ENCODE results near the gene CHCHD3. TPM values are rescaled to one million over a fixed set of nuclear protein-coding genes. Genes with fewer than 3 reads are reported as not detected.
A peak's percentile ranks its signal among the peaks of the same experiment; 100 is the strongest.

CHCHD3 gene
- total and polyA plus RNA-seq, 2 donors (not counting 1 experiment from before 2014, with no cell fraction given), result 80.8 to 94.0 TPM

DNA sequence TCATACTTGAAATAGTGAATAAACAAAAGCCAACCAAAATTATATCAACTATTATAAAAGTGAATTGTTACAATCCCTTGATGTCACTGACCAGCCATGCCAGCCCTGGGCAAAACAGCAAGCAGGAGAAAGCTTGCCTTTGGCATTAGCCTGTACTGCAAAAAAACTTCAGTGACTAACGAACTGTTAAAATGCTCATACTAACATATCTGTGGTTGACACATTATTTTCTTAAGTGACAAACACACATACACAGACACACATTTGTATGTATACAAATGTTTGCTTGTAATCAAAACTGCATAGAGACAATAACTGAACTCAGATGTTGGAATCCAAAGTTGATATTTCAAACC lies 29.5 kb downstream of the CHCHD3 start:
- H2AFZ ChIP-seq (ENCODE audit: low read length), result no peak overlapping the region
- no peaks in the 10 kb centered on the region for H3K36me3 ChIP-seq (ENCODE audit: control insufficient read depth, insufficient read depth, low read length)
- TF ChIP-seq, protein P1, sequence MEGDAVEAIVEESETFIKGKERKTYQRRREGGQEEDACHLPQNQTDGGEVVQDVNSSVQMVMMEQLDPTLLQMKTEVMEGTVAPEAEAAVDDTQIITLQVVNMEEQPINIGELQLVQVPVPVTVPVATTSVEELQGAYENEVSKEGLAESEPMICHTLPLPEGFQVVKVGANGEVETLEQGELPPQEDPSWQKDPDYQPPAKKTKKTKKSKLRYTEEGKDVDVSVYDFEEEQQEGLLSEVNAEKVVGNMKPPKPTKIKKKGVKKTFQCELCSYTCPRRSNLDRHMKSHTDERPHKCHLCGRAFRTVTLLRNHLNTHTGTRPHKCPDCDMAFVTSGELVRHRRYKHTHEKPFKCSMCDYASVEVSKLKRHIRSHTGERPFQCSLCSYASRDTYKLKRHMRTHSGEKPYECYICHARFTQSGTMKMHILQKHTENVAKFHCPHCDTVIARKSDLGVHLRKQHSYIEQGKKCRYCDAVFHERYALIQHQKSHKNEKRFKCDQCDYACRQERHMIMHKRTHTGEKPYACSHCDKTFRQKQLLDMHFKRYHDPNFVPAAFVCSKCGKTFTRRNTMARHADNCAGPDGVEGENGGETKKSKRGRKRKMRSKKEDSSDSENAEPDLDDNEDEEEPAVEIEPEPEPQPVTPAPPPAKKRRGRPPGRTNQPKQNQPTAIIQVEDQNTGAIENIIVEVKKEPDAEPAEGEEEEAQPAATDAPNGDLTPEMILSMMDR (conservative IDR thresholded peaks at IDR 0.05 in 1 of 2, IDR thresholded peaks at IDR 0.05 in 1 of 2; ENCODE audit: low read depth in 1 of 2, low read length in 2 of 2), result no peak
- no peak for TF ChIP-seq EZH2 (IDR thresholded peaks at IDR 0.05; ENCODE audit: low read length, missing control alignments)
- no peak overlapping the region for H3K9ac ChIP-seq (ENCODE audit: insufficient read depth, low read length)
- H3K4me2 ChIP-seq (ENCODE audit: extremely low read depth, insufficient read depth, low read length), result peak overlapping the region; percentile 71
- H3K4me1 ChIP-seq (ENCODE audit: control insufficient read depth, extremely low read depth, insufficient read depth, low read length), result peaks cover 30% of the 10 kb centered on the region
- DNase-seq (ENCODE audit: low read depth in 2 of 2), result peak in 1 of 2 donors; percentile 32
- H3K79me2 ChIP-seq (ENCODE audit: control insufficient read depth, insufficient read depth, low read length), result peaks cover 35% of the 10 kb centered on the region
- H3K9me3 ChIP-seq (ENCODE audit: control insufficient read depth, insufficient read depth, low read depth, low read length), result no peaks in the 10 kb centered on the region
- H3K27ac ChIP-seq (ENCODE audit: insufficient read depth, low read length), result peak overlapping the region; percentile 83
- no peaks in the 10 kb centered on the region for H4K20me1 ChIP-seq (ENCODE audit: control insufficient read depth, extremely low read depth, insufficient read depth, low read length)
- H3K4me3 ChIP-seq (replicated peaks in 1 of 4; ENCODE audit: control extremely low read depth in 1 of 4, insufficient read depth in 1 of 4, low read depth in 3 of 4, low read length in 4 of 4), result no peak overlapping the region
- no peaks in the 10 kb centered on the region for H3K27me3 ChIP-seq (ENCODE audit: control insufficient read depth, insufficient read depth, low read length)

DNA sequence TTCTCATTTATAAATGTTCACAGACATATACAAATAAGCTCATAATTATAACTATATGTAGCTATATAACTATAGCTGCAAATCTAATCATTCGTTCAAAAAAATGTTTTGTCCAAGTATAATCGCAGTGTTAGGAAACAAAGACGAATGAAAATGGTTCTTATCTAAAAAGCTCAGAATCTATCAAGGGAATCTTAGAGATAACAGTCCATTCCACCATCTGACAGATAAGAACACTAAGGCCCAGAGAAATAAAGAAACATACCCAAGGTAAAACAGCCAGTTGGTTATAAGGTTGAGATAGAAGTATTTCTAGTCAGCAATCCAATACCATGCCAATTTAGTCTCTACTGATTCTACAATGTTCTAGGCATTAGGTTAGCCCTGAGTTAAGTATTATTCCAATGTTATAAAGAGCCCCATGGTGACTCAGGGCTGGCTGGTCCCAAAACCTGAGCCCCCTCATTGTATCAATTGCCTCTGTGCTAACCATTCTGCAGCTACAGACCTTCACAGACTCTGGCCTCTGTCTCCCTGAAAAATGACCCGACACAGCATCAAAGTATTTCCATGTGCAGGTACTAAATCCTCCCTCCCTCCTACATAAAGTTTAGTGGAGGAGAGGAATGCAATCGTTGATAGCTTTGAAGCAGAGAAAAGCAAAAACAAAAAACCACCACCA lies 30.0 kb downstream of the CHCHD3 start:
- Histone ChIP-seq H3K9ac (ENCODE audit: insufficient read depth, low read length) (no peak overlapping the region), H2AFZ (ENCODE audit: low read length) (no peak overlapping the region), H3K36me3 (ENCODE audit: control insufficient read depth, insufficient read depth, low read length) (no peaks in the 10 kb centered on the region), H3K4me3 (replicated peaks in 1 of 4; ENCODE audit: control extremely low read depth in 1 of 4, insufficient read depth in 1 of 4, low read depth in 3 of 4, low read length in 4 of 4) (no peak overlapping the region), H4K20me1 (ENCODE audit: control insufficient read depth, extremely low read depth, insufficient read depth, low read length) (no peaks in the 10 kb centered on the region), H3K27me3 (ENCODE audit: control insufficient read depth, insufficient read depth, low read length) (no peaks in the 10 kb centered on the region), H3K27ac (ENCODE audit: insufficient read depth, low read length) (no peak overlapping the region), H3K4me2 (ENCODE audit: extremely low read depth, insufficient read depth, low read length) (no peak overlapping the region), H3K9me3 (ENCODE audit: control insufficient read depth, insufficient read depth, low read depth, low read length) (no peaks in the 10 kb centered on the region), H3K4me1 (ENCODE audit: control insufficient read depth, extremely low read depth, insufficient read depth, low read length) (peaks cover 28% of the 10 kb centered on the region), H3K79me2 (ENCODE audit: control insufficient read depth, insufficient read depth, low read length) (peaks cover 34% of the 10 kb centered on the region)
- TF ChIP-seq, protein P1 (conservative IDR thresholded peaks at IDR 0.05 in 1 of 2, IDR thresholded peaks at IDR 0.05 in 1 of 2; ENCODE audit: low read depth in 1 of 2, low read length in 2 of 2), result no peak
- TF ChIP-seq EZH2 (IDR thresholded peaks at IDR 0.05; ENCODE audit: low read length, missing control alignments), result no peak
- no peak for DNase-seq (ENCODE audit: low read depth in 2 of 2)

DNA sequence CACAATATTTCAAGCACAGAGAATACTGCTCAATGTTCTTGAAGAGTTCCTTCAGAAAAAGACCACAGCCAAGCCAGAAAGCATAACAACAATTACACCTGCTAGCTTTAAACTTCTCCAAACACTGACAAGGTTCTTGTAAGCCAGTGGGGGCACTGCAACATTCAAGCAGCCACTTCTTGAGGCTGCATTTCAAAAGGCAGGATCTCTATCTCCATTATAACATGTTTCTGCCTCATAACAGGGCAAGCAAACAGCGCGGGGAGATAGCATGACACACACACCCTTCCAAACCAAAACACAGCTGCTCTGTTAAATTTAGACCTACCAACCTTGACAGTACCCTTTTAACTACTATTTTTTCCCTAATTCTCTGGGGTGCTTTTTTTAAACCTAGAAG lies 30.8 kb downstream of the CHCHD3 start:
- DNase-seq (ENCODE audit: low read depth in 2 of 2), result peak; percentile 38 to 55
- TF ChIP-seq EZH2 (IDR thresholded peaks at IDR 0.05; ENCODE audit: low read length, missing control alignments), result no peak
- TF ChIP-seq, protein P1 (conservative IDR thresholded peaks at IDR 0.05 in 1 of 2, IDR thresholded peaks at IDR 0.05 in 1 of 2; ENCODE audit: low read depth in 1 of 2, low read length in 2 of 2), result peak; percentile 19 to 32
- Histone ChIP-seq H3K9ac (ENCODE audit: insufficient read depth, low read length) (no peak overlapping the region), H2AFZ (ENCODE audit: low read length) (no peak overlapping the region), H3K4me3 (replicated peaks in 1 of 4; ENCODE audit: control extremely low read depth in 1 of 4, insufficient read depth in 1 of 4, low read depth in 3 of 4, low read length in 4 of 4) (no peak overlapping the region), H4K20me1 (ENCODE audit: control insufficient read depth, extremely low read depth, insufficient read depth, low read length) (no peaks in the 10 kb centered on the region), H3K27me3 (ENCODE audit: control insufficient read depth, insufficient read depth, low read length) (no peaks in the 10 kb centered on the region), H3K79me2 (ENCODE audit: control insufficient read depth, insufficient read depth, low read length) (peaks cover 27% of the 10 kb centered on the region), H3K27ac (ENCODE audit: insufficient read depth, low read length) (no peak overlapping the region), H3K4me1 (ENCODE audit: control insufficient read depth, extremely low read depth, insufficient read depth, low read length) (peaks cover 26% of the 10 kb centered on the region), H3K4me2 (ENCODE audit: extremely low read depth, insufficient read depth, low read length) (peak overlapping the region; percentile 44), H3K9me3 (ENCODE audit: control insufficient read depth, insufficient read depth, low read depth, low read length) (no peaks in the 10 kb centered on the region), H3K36me3 (ENCODE audit: control insufficient read depth, insufficient read depth, low read length) (no peaks in the 10 kb centered on the region)
